Measurements from ENCODE around the gene COX18. TPM values are rescaled to one million over a fixed set of nuclear protein-coding genes. Genes with fewer than 3 reads are reported as not detected.

COX18 gene
- total and polyA plus RNA-seq, 2 experiments from 2014 or later: 9.6 to 44.7 TPM

DNA sequence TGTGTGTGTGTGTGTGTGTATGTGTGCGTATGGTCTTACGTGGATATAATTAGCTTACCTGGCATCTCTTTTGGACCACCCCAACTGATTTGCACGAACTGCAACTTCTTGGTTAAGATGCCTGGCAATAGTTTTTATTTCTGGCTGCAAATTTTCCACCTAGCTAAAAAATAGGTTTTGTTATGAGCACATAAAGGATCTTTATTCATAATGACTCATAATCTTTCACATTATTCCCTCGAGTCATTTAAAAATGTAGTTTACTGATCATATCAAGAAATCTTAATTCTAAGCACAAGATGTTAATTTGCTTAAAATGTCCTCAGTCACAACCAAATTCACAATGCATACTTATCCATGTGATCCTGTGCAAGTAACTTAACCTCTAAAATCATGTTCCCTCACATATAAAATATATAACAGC lies 1.5 kb downstream of the COX18 start:
- TF ChIP-seq, protein P1, sequence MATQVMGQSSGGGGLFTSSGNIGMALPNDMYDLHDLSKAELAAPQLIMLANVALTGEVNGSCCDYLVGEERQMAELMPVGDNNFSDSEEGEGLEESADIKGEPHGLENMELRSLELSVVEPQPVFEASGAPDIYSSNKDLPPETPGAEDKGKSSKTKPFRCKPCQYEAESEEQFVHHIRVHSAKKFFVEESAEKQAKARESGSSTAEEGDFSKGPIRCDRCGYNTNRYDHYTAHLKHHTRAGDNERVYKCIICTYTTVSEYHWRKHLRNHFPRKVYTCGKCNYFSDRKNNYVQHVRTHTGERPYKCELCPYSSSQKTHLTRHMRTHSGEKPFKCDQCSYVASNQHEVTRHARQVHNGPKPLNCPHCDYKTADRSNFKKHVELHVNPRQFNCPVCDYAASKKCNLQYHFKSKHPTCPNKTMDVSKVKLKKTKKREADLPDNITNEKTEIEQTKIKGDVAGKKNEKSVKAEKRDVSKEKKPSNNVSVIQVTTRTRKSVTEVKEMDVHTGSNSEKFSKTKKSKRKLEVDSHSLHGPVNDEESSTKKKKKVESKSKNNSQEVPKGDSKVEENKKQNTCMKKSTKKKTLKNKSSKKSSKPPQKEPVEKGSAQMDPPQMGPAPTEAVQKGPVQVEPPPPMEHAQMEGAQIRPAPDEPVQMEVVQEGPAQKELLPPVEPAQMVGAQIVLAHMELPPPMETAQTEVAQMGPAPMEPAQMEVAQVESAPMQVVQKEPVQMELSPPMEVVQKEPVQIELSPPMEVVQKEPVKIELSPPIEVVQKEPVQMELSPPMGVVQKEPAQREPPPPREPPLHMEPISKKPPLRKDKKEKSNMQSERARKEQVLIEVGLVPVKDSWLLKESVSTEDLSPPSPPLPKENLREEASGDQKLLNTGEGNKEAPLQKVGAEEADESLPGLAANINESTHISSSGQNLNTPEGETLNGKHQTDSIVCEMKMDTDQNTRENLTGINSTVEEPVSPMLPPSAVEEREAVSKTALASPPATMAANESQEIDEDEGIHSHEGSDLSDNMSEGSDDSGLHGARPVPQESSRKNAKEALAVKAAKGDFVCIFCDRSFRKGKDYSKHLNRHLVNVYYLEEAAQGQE (IDR thresholded peaks at IDR 0.05; ENCODE audit: unreplicated experiment): no peak
- TF ChIP-seq EZH2phosphoT487 (IDR thresholded peaks at IDR 0.05; ENCODE audit: unreplicated experiment): no peak
- TF ChIP-seq, protein P2, sequence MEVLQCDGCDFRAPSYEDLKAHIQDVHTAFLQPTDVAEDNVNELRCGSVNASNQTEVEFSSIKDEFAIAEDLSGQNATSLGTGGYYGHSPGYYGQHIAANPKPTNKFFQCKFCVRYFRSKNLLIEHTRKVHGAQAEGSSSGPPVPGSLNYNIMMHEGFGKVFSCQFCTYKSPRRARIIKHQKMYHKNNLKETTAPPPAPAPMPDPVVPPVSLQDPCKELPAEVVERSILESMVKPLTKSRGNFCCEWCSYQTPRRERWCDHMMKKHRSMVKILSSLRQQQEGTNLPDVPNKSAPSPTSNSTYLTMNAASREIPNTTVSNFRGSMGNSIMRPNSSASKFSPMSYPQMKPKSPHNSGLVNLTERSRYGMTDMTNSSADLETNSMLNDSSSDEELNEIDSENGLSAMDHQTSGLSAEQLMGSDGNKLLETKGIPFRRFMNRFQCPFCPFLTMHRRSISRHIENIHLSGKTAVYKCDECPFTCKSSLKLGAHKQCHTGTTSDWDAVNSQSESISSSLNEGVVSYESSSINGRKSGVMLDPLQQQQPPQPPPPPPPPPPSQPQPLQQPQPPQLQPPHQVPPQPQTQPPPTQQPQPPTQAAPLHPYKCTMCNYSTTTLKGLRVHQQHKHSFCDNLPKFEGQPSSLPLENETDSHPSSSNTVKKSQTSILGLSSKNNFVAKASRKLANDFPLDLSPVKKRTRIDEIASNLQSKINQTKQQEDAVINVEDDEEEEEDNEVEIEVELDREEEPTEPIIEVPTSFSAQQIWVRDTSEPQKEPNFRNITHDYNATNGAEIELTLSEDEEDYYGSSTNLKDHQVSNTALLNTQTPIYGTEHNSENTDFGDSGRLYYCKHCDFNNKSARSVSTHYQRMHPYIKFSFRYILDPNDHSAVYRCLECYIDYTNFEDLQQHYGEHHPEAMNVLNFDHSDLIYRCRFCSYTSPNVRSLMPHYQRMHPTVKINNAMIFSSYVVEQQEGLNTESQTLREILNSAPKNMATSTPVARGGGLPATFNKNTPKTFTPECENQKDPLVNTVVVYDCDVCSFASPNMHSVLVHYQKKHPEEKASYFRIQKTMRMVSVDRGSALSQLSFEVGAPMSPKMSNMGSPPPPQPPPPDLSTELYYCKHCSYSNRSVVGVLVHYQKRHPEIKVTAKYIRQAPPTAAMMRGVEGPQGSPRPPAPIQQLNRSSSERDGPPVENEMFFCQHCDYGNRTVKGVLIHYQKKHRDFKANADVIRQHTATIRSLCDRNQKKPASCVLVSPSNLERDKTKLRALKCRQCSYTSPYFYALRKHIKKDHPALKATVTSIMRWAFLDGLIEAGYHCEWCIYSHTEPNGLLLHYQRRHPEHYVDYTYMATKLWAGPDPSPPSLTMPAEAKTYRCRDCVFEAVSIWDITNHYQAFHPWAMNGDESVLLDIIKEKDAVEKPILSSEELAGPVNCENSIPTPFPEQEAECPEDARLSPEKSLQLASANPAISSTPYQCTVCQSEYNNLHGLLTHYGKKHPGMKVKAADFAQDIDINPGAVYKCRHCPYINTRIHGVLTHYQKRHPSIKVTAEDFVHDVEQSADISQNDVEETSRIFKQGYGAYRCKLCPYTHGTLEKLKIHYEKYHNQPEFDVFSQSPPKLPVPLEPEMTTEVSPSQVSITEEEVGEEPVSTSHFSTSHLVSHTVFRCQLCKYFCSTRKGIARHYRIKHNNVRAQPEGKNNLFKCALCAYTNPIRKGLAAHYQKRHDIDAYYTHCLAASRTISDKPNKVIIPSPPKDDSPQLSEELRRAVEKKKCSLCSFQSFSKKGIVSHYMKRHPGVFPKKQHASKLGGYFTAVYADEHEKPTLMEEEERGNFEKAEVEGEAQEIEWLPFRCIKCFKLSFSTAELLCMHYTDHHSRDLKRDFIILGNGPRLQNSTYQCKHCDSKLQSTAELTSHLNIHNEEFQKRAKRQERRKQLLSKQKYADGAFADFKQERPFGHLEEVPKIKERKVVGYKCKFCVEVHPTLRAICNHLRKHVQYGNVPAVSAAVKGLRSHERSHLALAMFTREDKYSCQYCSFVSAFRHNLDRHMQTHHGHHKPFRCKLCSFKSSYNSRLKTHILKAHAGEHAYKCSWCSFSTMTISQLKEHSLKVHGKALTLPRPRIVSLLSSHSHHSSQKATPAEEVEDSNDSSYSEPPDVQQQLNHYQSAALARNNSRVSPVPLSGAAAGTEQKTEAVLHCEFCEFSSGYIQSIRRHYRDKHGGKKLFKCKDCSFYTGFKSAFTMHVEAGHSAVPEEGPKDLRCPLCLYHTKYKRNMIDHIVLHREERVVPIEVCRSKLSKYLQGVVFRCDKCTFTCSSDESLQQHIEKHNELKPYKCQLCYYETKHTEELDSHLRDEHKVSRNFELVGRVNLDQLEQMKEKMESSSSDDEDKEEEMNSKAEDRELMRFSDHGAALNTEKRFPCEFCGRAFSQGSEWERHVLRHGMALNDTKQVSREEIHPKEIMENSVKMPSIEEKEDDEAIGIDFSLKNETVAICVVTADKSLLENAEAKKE (CRISPR knock-in tag; IDR thresholded peaks at IDR 0.05): no peak
- TF ChIP-seq CREB1 (CRISPR knock-in tag; IDR thresholded peaks at IDR 0.05; ENCODE audit: low read depth): no peak
- TF ChIP-seq POLR2AphosphoS5 (IDR thresholded peaks at IDR 0.05; ENCODE audit: low read depth): no peak
- no peak for TF ChIP-seq EZH2 (IDR thresholded peaks at IDR 0.05; ENCODE audit: low read depth, unreplicated experiment)
- TF ChIP-seq, protein P3, sequence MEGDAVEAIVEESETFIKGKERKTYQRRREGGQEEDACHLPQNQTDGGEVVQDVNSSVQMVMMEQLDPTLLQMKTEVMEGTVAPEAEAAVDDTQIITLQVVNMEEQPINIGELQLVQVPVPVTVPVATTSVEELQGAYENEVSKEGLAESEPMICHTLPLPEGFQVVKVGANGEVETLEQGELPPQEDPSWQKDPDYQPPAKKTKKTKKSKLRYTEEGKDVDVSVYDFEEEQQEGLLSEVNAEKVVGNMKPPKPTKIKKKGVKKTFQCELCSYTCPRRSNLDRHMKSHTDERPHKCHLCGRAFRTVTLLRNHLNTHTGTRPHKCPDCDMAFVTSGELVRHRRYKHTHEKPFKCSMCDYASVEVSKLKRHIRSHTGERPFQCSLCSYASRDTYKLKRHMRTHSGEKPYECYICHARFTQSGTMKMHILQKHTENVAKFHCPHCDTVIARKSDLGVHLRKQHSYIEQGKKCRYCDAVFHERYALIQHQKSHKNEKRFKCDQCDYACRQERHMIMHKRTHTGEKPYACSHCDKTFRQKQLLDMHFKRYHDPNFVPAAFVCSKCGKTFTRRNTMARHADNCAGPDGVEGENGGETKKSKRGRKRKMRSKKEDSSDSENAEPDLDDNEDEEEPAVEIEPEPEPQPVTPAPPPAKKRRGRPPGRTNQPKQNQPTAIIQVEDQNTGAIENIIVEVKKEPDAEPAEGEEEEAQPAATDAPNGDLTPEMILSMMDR (conservative IDR thresholded peaks at IDR 0.05; ENCODE audit: low read depth in 2 of 2): no peak
- no peak for TF ChIP-seq JUNB (IDR thresholded peaks at IDR 0.05; ENCODE audit: unreplicated experiment)
- no peak for TF ChIP-seq STAT1 (IDR thresholded peaks at IDR 0.05; ENCODE audit: unreplicated experiment)
- TF ChIP-seq, protein P4, sequence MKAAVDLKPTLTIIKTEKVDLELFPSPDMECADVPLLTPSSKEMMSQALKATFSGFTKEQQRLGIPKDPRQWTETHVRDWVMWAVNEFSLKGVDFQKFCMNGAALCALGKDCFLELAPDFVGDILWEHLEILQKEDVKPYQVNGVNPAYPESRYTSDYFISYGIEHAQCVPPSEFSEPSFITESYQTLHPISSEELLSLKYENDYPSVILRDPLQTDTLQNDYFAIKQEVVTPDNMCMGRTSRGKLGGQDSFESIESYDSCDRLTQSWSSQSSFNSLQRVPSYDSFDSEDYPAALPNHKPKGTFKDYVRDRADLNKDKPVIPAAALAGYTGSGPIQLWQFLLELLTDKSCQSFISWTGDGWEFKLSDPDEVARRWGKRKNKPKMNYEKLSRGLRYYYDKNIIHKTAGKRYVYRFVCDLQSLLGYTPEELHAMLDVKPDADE (IDR thresholded peaks at IDR 0.05): no peak
- TF ChIP-seq ZNF331 (CRISPR knock-in tag; IDR thresholded peaks at IDR 0.05; ENCODE audit: low read depth): no peak
- TF ChIP-seq ZNF114 (CRISPR knock-in tag; IDR thresholded peaks at IDR 0.05): no peak
- TF ChIP-seq NANOG (IDR thresholded peaks at IDR 0.05; ENCODE audit: borderline replicate concordance): no peak
- no peak for DNase-seq (ENCODE audit: low spot score)
- Histone ChIP-seq H3K79me2 (replicated peaks; ENCODE audit: insufficient read depth) (peaks cover 15% of the 10 kb centered on the region; the same call in 1 of the 2 replicates), H2AFZ (no peak overlapping the region), H3K4me1 (ENCODE audit: insufficient read depth) (no peaks in the 10 kb centered on the region), H3K9me2 (ENCODE audit: insufficient read depth) (no peaks in the 10 kb centered on the region), H3K27ac (ENCODE audit: low read depth) (no peak overlapping the region), H3F3A (replicated peaks; ENCODE audit: low read depth) (no peaks in the 10 kb centered on the region), H4K20me1 (replicated peaks; ENCODE audit: insufficient read depth) (no peaks in the 10 kb centered on the region), H3K4me2 (peak overlapping the region; percentile 79), H3K36me3 (ENCODE audit: insufficient read depth) (0 out of 2 replicates have a peak, but pooled peaks cover 6% of the 10 kb centered on the region), H3K4me3 (peak overlapping the region; percentile 72), H3K27me3 (ENCODE audit: insufficient read depth) (no peaks in the 10 kb centered on the region)
- Mint-ChIP-seq H3K27ac (peak overlapping the region; percentile 99), H3K4me1 (peaks cover 8% of the 10 kb centered on the region), H3K9me3 (no peaks in the 10 kb centered on the region; the same call in 2 of the 3 replicates), H3K27me3 (ENCODE audit: insufficient read depth, low read depth, poor library complexity) (peaks cover 13% of the 10 kb centered on the region), H3K36me3 (ENCODE audit: low read depth) (peaks cover 15% of the 10 kb centered on the region), H3K4me3 (peak overlapping the region; percentile 79)
- no peak for ATAC-seq
